GM19240 (cell line): ENCODE data around the gene MDM2.

Source experiments
- DNase-seq: peaks from one replicate; pipeline ENCODE4 v3.0.0; 2011; ENCODE audit warnings: low spot score; ENCODE audit not compliant: insufficient read length

MDM2 gene

DNA sequence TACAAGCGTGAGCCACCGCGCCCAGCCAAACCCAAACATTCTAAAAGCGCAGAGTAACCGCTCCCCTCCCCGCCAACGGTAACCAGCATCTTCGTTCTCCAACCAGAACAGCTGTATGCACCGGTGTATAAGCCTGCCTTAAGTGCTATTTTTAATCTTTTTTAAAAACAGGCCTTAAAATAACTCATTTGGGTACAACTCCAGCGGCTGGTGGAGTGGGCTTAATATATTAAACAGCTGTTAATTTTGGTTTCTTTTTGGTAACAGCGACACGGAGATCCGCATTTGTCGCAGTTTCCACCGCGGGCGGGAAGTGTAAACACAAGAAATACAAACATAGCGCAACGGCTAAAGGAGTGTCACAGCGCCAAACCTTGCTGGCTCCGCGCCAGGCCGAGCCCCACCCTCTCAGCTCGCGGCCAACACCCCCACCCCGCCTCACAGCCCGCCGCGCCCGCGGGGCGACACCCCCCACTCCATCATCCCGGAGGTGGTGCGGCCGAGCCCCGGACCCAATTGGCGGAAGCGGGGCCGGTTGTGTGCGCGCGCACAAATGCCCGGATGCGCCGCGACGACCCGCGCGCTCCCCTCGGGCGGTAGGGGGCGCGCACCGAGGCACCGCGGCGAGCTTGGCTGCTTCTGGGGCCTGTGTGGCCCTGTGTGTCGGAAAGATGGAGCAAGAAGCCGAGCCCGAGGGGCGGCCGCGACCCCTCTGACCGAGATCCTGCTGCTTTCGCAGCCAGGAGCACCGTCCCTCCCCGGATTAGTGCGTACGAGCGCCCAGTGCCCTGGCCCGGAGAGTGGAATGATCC is at the start of gene MDM2:
TSS of gene MDM2 (plus strand) at position 602 of the 812 bp plus-strand sequence. CDS start 301 bp downstream, outside the sequence.
- DNase-seq: peak; percentile 69

DNA sequence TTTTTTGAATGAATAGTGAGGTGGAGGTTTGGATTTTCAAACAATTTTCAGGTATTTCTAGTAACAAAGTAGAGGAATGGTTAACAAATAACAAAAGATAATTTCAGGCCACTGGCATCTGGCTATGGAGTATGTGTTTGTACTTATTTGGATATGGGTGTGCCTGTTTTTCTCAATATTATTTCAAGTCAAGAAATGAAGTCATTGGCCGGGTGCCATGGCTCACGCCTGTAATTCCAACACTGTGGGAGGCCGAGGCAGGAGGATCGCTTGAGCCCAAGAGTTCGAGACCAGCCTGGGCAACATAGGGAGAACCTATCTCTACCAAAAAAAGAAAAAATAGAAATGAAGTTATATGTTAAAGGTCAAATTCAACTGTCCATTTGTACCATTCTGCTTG is 48.1 kb upstream of the MDM2 start:
- no peak for DNase-seq

- DNase-seq: no peak
Measured at GRCh38 chr12:68760806-68761441, 47.1 kb upstream of the MDM2 start.

DNA sequence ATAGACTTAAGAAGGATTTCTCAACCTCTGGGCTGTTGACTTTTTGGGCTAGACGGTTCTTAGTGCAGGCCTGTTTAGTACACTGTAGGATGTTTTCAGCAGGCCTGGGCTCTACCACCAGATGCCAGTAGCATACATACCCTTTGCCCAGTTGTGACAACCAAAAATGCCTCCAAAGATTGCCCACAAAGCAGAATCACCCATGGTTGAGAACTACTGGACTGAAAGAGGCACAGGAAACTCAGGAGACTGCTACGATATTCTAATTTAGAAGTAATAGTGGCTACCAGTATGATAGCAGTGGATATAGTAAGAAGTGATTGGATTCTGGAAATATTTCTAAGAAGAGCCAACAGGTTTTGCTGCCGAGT is 46.5 kb upstream of the MDM2 start:
- DNase-seq: no peak

GRCh38 chr12:68761901-68762630 is 45.9 kb upstream of the MDM2 start:
- no peak for DNase-seq

DNA sequence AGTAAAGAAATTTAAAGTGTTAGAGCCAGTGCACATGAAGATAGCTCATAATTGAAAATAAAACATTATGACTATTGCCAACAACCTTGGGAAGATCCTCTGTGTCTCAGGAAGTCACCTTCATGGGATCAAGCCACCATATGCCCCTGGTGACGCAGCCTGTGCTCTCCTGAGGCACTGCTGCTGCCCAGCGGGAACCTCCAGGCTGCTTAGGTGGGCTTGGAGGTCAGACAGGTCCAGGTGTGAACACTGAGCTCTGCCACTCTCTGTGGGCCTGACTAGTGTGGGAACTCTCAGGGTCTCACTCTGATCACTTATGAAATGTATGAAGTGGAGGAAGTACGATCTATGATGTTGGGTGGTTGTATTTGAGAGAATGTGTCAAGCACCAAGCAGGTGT is 45.3 kb upstream of the MDM2 start:
- no peak for DNase-seq

DNA sequence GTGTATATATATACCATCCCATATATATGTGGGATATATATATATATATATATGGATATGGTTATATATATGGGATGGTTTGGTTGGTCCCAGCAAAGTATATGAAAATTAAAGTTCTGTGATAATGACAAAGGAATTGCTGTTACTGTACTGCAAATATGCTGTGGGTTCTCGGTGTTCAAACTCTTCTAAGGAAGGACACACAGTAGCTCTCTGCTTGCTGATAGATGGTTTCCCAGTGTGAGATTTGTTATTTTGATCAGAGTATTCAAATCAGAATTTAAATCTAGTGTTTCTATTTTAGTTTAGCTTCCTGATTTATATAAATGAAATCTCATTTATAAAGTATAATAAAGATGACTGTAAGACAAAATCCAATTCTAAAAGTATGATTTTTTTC is 42.3 kb upstream of the MDM2 start:
- DNase-seq: no peak

DNA sequence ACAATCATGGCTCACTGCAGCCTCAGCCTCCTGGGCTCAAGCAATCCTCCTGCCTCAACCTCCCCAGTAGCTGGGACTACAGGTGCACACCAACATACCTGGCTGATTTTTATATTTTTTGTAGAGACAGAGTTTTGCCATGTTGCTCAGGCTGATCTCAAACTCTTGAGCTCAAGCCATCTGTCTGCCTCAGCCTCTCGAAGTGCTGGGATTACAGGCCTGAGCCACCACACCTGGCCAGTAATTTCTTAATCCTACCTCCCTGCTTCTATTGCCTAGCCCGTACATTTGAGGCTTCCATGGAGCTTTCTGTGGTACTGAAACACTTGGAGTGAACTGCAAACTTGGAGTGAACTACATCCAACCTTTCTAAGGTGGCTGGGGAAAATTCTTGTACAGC is 41.3 kb upstream of the MDM2 start:
- no peak for DNase-seq

- no peak for DNase-seq
Measured at GRCh38 chr12:68767191-68767590, 40.8 kb upstream of the MDM2 start.

DNA sequence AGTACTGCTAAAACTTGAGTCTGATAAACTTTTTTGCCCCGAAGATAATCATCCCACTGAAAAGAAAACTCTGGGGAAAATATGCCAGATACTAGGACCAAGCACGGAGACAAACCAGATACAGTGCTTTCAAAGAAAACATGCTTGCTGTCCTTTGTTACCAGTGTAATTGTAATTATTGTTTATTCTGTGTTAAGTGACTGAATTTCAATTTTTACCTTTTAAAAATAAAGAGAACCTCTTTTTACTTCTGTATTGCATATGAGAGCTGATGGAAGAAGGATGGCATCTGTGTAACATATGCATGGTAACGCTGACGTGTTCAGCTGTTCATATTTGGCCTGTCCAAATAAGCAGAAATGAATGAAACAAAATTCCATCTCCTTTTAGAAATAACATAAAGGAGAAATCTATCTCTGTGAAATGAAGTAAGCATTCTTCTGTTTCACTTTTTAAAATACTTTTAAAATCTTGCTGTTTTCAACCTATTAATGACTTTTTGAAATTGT is 39.5 kb upstream of the MDM2 start:
- DNase-seq: no peak

- DNase-seq: no peak
Measured at GRCh38 chr12:68769941-68770340, 38.0 kb upstream of the MDM2 start.

DNA sequence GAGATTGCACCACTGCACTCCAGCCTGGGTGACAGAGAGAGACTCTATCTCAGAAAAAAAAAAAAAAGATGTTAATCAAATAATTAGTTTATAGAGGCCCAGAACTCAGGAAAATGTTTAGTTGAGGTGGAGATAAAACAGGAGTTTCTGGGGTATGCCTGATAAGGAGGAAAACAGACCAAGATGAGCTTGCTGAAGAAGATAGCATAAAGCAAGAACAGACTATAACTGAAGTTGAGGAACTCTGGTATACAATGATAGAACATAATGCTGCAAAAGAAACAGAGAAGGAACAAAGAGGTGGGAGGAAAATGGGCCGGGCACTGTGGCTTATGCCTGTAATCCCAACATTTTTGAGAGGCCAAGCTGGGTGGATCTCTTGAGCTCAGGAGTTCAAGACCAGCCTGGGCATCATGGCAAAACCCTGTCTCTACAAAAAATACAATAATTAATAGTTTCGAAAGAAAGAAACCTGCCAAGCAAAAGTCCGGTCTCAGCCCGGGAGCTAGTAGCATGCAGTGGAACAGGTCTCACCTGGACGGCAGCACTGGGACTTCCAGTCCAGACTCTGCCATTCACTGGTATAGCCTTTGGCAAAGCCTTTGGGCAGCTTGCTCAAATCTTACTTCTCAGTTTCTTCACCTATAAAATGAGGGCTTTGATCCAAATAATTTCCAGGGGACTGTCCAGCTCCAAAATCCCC is 36.6 kb upstream of the MDM2 start:
- no peak for DNase-seq

DNA sequence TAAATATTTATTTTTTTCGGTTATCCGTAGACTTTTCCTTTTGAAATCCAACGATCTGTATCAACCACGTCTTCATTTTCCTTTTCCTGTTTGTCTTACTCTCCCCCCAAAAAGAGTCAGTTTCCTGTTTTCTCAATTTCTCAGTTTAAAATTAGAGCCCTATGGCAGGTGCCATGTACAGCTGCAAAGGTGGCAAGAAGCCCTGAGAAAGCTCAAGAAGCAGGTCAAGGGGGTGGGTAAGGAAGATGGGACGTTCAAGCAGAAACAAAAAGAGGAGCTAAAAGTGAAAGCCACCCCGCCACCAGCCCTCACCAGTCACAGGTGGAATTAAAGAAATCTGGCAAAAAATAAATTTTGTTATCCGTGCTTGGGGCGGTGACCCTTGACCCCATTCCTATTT is 35.3 kb upstream of the MDM2 start:
- DNase-seq: peak; percentile 19

DNA sequence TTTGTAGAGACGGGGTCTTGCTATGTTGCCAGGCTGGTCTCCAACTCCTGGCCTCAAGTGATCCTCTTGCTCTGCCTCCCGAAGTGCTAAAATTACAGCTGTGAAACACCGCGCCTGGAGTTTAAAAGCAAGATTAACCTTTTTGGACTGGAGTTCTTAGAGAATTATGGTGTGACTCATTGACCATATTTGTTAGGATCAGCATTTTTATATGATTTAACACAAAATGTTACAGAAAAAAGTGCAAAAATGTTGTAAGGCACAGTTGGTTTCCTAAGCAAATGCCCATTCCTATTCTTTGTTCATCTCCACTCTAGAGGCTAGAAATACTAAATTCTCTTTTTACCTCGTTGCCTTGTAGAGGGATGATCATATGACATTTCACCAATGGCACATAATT is 34.4 kb upstream of the MDM2 start:
- DNase-seq: no peak

DNA sequence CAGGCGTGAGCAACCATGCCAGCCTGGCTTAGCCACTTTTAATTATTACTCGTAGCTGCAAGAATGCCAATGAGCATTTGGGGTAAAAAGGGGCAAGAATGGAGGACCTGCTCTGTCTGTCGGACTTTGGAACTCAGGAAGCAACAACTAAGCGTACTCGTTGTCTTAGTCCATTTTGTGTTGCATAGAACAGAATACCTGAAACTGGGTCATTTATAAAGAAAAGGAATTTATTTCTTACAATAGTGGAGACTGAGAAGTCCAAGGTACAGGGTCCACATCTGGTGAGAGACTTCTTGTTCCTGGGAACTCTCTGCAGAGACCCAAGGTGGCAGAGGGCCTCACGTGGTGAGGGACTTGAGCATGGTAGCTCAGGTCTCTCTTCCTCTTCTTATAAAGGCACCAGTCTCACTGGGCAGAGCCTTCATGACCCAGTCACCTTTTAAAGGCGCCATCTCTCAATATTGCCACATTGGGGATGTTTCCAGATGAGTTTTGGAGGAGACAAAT is 32.8 kb upstream of the MDM2 start:
- no peak for DNase-seq

DNA sequence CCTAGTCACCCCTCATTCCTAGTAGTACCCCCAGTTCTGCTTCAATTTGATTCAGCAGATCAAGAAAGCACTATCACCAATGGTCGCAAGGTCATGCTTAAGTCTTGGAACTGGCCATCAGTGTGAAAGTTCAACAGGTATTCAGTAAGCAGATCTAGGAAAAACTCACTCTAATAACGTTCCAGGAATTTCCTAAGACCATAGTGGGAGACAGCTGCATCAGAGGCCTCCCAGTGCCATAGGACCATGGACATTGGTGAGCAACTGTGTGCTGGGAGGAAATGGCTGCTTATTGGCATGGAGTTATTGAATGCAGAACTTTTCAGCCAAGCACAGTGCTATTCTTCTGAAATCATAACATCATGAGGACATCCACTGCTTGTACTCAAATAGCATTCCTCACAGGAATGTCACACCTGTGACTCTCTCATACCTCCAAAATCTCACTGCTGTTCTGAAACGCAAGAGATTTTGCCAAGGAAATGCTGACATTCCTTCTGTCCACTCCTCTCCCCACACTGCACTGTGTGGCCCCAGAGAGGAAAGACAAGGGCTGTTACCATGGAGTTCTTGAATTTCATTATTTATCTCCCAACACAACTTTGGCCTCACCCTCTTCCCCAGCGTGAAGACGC is 30.9 kb upstream of the MDM2 start:
- DNase-seq: no peak

- DNase-seq: no peak
Measured at GRCh38 chr12:68779280-68779679, 28.7 kb upstream of the MDM2 start.

- DNase-seq: no peak
Measured at GRCh38 chr12:68780731-68781130, 27.2 kb upstream of the MDM2 start.

DNA sequence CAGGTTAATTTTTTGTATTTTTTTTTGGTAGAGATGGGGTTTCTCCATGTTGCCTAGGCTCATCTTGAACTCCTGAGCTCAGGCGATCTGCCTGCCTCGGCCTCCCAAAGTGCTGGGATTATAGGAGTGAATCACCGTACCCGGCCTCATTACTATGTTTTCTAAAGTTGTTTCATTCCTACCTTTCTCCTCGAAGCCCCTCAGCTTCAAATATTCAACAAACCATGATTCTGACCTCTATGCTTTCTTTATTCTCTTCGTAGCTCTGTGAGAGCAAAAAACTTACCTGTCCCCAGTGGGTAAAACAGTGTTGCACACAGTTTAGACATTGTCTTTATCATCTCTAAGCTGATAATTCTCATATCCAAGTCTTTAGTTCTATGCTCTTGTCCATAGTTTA is 26.2 kb upstream of the MDM2 start:
- DNase-seq: no peak

DNA sequence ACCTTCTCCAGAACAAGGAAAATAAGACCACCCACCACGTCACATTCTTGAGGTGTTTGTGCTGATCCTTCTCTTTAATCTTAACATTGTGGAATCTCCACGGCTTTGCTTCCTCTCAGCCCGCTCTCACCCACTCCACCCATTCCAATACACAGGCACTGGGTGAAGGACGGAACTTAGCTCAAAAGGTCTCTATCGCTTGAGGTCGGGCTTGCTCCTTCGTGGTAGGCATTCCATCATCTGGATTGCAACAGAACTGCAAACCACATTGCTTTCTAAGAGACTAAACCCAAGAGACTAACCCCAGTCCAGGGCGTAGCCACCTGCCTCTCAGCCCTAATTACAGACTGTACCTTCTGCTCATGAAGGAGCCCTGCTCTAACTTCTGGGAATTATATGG is 24.0 kb upstream of the MDM2 start:
- DNase-seq: no peak

DNA sequence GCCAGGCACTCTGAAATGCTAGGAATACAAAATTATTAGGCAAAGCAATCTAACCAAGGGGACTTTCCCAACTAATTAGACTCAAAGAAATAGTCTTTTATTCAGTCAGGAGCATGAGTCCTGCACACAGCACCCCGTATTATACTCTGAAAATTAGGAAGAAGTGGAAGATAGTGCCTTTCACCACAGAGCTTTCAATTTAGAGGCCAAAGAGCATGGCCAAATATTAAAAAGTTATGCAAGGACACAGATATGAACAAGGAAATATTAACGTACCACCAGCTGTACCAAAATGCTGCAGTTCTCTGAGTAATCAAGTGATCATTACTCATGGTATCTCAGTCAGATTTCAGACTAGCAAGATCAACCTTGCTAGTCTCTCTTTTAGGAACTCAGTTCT is 22.6 kb upstream of the MDM2 start:
- DNase-seq: no peak
